K562 (cell line): Measurements from ENCODE around the gene UMODL1. TPM values are rescaled to one million over a fixed set of nuclear protein-coding genes. Genes with fewer than 3 reads are reported as not detected.

Experiments used
- ATAC-seq: fragments of 200-7000 bp; cut with Tn5 transposase; 3 replicates; pipeline ENCODE4 v1.9.1; 2020; ENCODE audit warnings: moderate library complexity
- BruUV-seq: library from RNA; stranded (reverse); fragments of 400-500 nt; replicated peaks from 2 replicates; lab custom pipeline; 2021; lab: Mats Ljungman, UMichigan
- CTCF ChIA-PET: fragments of 300-600 bp; formaldehyde crosslinking; extraction: SDS; loops from one replicate; lab custom pipeline; 2021; ENCODE audit warnings: low intra/inter-chr PET ratio; lab: Yijun Ruan, JAX
- POLR2A ChIA-PET: fragments of 300-600, 350-650 bp; sonication (Branson Sonifier 250); formaldehyde crosslinking; extraction: SDS; loops from one replicate; lab custom pipeline; 2021; ENCODE audit warnings: antibody characterized with exemption, inconsistent platforms; lab: Yijun Ruan, JAX
- DNase-seq, 4 experiments: peaks; one replicate each; pipeline versions ENCODE4 v3.0.0 to v3.0.0-alpha.2; 2011 to 2018; ENCODE audit warnings: low spot score in 3 of 4, mixed read lengths in 3 of 4; ENCODE audit errors: extremely low read depth in 1 of 4
- FAIRE-seq: peaks from 2 replicates; lab custom pipeline; 2011; peaks lifted over from hg19 to GRCh38; lab: Jason Lieb, UNC
- H2AFZ ChIP-seq: 2 replicates; pipeline ENCODE4 v1.6.0; 2011; ENCODE audit warnings: low read depth, low read length, control low read depth, inconsistent platforms
- H3K27ac ChIP-seq: fragments of 200-600 bp; 3 replicates; pipeline ENCODE4 v1.8.0; 2011; ENCODE audit warnings: low read depth, mild to moderate bottlenecking, control low read depth, inconsistent platforms, low read length, moderate library complexity, mixed read lengths; ENCODE audit errors: extremely low read depth
- H3K27me3 ChIP-seq, 2 experiments: fragments of 300-600 bp in 1 of 2; 2 replicates in 1 of 2; 3 replicates in 1 of 2; pipeline versions ENCODE4 v1.6.0 to v1.8.0; 2011; ENCODE audit warnings: inconsistent platforms in 2 of 2, low read length in 2 of 2, mild to moderate bottlenecking in 1 of 2, mixed read lengths in 1 of 2, moderate library complexity in 1 of 2; ENCODE audit not compliant: control insufficient read depth in 2 of 2, insufficient read depth in 2 of 2
- H3K36me3 ChIP-seq: fragments of 300-600 bp; 3 replicates; pipeline ENCODE4 v1.8.0; 2011; ENCODE audit warnings: mild to moderate bottlenecking, low read length, inconsistent platforms; ENCODE audit not compliant: control insufficient read depth, insufficient read depth
- H3K4me1 ChIP-seq, 2 experiments: fragments of 200-600 bp in 1 of 2; replicated peaks in 1 of 2; 2 replicates in 1 of 2; 3 replicates in 1 of 2; pipeline versions ENCODE4 v1.5.1 to v1.8.0; 2011; ENCODE audit warnings: inconsistent platforms in 2 of 2, low read length in 2 of 2, mild to moderate bottlenecking in 1 of 2, mixed read lengths in 1 of 2, moderate library complexity in 1 of 2; ENCODE audit not compliant: control insufficient read depth in 2 of 2, insufficient read depth in 2 of 2
- H3K4me2 ChIP-seq: 2 replicates; pipeline ENCODE4 v1.6.1; 2011; ENCODE audit warnings: low read length, control low read depth, inconsistent platforms, mixed read lengths; ENCODE audit not compliant: insufficient read depth
- H3K4me3 ChIP-seq: fragments of 200-600 bp; sonication (generic), shearing (Covaris generic); 2 replicates; pipeline ENCODE4 v1.5.1; 2016; ENCODE audit warnings: control low read depth, inconsistent platforms
- H3K79me2 ChIP-seq: fragments of 200-600 bp; 3 replicates; pipeline ENCODE4 v1.8.0; 2011; ENCODE audit warnings: low read length, inconsistent platforms; ENCODE audit not compliant: control insufficient read depth, insufficient read depth
- H3K9ac ChIP-seq, 2 experiments: 2 replicates each; pipeline versions ENCODE4 v1.6.0 to v1.6.1; 2011; ENCODE audit warnings: low read depth in 2 of 2, low read length in 2 of 2, control low read depth in 1 of 2, inconsistent platforms in 1 of 2, mild to moderate bottlenecking in 1 of 2, mixed read lengths in 1 of 2; ENCODE audit not compliant: insufficient read depth in 1 of 2
- H3K9me1 ChIP-seq: one replicate; pipeline ENCODE4 v1.6.0; 2011; ENCODE audit warnings: inconsistent platforms, mild to moderate bottlenecking, low read length, moderate library complexity; ENCODE audit not compliant: control insufficient read depth, insufficient read depth
- H3K9me3 ChIP-seq: replicated peaks from 2 replicates; pipeline ENCODE4 v1.5.1; 2011; ENCODE audit warnings: low read depth, low read length, inconsistent platforms; ENCODE audit not compliant: control insufficient read depth, insufficient read depth
- H4K20me1 ChIP-seq: replicated peaks from 2 replicates; pipeline ENCODE4 v1.6.1; 2011; ENCODE audit warnings: low read length, inconsistent platforms, mixed read lengths; ENCODE audit not compliant: control insufficient read depth, insufficient read depth
- EWSR1 ChIP-seq: fragments of 450-650 bp; IDR thresholded peaks from 2 replicates; pipeline ENCODE4 v1.6.1; 2018; ENCODE audit warnings: borderline replicate concordance, mild to moderate bottlenecking, low read depth, moderate library complexity; ENCODE audit not compliant: partially characterized antibody
- KLF16 ChIP-seq: IDR thresholded peaks from 2 replicates; pipeline ENCODE4 v1.6.1; 2016; ENCODE audit warnings: antibody characterized with exemption
- MYNN ChIP-seq, 2 experiments: sonication (generic); formaldehyde crosslinking in 1 of 2; IDR thresholded peaks; 2 replicates each; pipeline versions ENCODE4 v1.5.0 to v1.6.1; 2016 to 2020; ENCODE audit warnings: antibody characterized with exemption in 1 of 2, missing genetic modification reagents in 1 of 2
- NR2F6 ChIP-seq: fragments of 450-650 bp; formaldehyde crosslinking; IDR thresholded peaks from 2 replicates; pipeline ENCODE4 v1.4.0; 2020; ENCODE audit warnings: mild to moderate bottlenecking
- TEAD4 ChIP-seq, 2 experiments: sonication (generic) in 1 of 2; formaldehyde crosslinking in 1 of 2; IDR thresholded peaks; 2 replicates each; pipeline versions ENCODE4 v1.6.1 to v1.8.0; 2012 to 2022; ENCODE audit warnings: borderline replicate concordance in 1 of 2, inconsistent platforms in 1 of 2, low read length in 1 of 2, mild to moderate bottlenecking in 1 of 2, missing genetic modification reagents in 1 of 2
- ZBED1 ChIP-seq: IDR thresholded peaks from 2 replicates; pipeline ENCODE4 v1.6.1; 2014
- ZNF586 ChIP-seq: fragments of 450-650 bp; formaldehyde crosslinking; conservative IDR thresholded peaks from 2 replicates; pipeline ENCODE4 v1.4.0; 2020; ENCODE audit warnings: mild to moderate bottlenecking, moderate library complexity
- ZNF668 ChIP-seq: fragments of 250-450 bp; sonication (Bioruptor Pico); IDR thresholded peaks from 2 replicates; pipeline ENCODE4 v1.8.0; 2022; ENCODE audit warnings: mild to moderate bottlenecking, inconsistent platforms
- WGBS: fragments of 100-300 bp; shearing (Covaris generic); methylation state at CpG from one replicate; pipeline ENCODE4 v1.1.6; 2016; ENCODE audit warnings: low coverage, mixed read lengths; ENCODE audit not compliant: insufficient coverage; ENCODE audit errors: missing lambda C conversion rate; 5-methylcytosine and 5-hydroxymethylcytosine counted together
- in situ Hi-C: fragments of 300-500 bp; cut with MboI; formaldehyde crosslinking; loops from 4 replicates; pipeline ENCODE4 v1.15.0; 2018; ENCODE audit warnings: inconsistent platforms, mixed read lengths
- intact Hi-C: fragments of 100-400 bp; cut with micrococcal nuclease; formaldehyde crosslinking; loops from 2 replicates; pipeline ENCODE4 v1.14.2; 2022
- polyA plus RNA-seq, 8 experiments: library from polyadenylated mRNA; depleted of rRNA in 4 of 8; stranded (reverse) in 5 of 8; unstranded in 3 of 8; fragments of >200 nt; fragmentation: Nextera tagmentation in 2 of 8; fragmentation: Illumina TruSeq in 1 of 8; extraction: Ambion mirVana in 2 of 8; extraction: Trizol in 1 of 8; gene quantifications; 2 replicates each; pipeline versions ENCODE4 v1.2.1 to v1.2.3, GENCODE V29; 2011 to 2014; ENCODE audit warnings: inconsistent platforms in 1 of 8, missing spikeins in 1 of 8
- total RNA-seq, 7 experiments: library from RNA; depleted of rRNA in 6 of 7; stranded (reverse); fragments of >200 nt in 6 of 7; fragmentation: Illumina TruSeq in 2 of 7; extraction: Trizol in 2 of 7; gene quantifications; 2 replicates each; pipeline versions ENCODE4 v1.2.1 to v1.2.3, GENCODE V29; 2011 to 2021; ENCODE audit warnings: low replicate concordance in 1 of 7
- TF ChIP-seq, protein P1 (sequence below): fragments of 450-650 bp; IDR thresholded peaks from 2 replicates; pipeline ENCODE4 v1.6.1; 2016; ENCODE audit warnings: low read depth
- TF ChIP-seq, protein P2 (sequence below): fragments of 450-650 bp; formaldehyde crosslinking; IDR thresholded peaks from 2 replicates; pipeline ENCODE4 v1.4.0; 2022; ENCODE audit warnings: mild to moderate bottlenecking, moderate library complexity
- TF ChIP-seq, protein P3 (sequence below), 3 experiments: fragments of 200-800 bp in 1 of 3; sonication (Bioruptor generic) in 1 of 3; sonication (generic) in 1 of 3; formaldehyde crosslinking in 1 of 3; IDR thresholded peaks; 2 replicates each; pipeline versions ENCODE4 v1.6.1 to v1.8.0; 2016 to 2022; ENCODE audit warnings: mild to moderate bottlenecking in 2 of 3, missing compliant biosample characterization in 2 of 3, missing genetic modification characterization in 2 of 3, missing genetic modification reagents in 1 of 3
- TF ChIP-seq, protein P4 (sequence below): fragments of 250-450 bp; sonication (Bioruptor Pico); IDR thresholded peaks from 2 replicates; pipeline ENCODE4 v1.8.0; 2022; ENCODE audit warnings: moderate library complexity, mild to moderate bottlenecking, inconsistent platforms

The UMODL1 gene
- total and polyA plus RNA-seq, 9 of the 15 experiments (the other 6 are each of a cell fraction or from before 2014, with no cell fraction given), result not detected

DNA sequence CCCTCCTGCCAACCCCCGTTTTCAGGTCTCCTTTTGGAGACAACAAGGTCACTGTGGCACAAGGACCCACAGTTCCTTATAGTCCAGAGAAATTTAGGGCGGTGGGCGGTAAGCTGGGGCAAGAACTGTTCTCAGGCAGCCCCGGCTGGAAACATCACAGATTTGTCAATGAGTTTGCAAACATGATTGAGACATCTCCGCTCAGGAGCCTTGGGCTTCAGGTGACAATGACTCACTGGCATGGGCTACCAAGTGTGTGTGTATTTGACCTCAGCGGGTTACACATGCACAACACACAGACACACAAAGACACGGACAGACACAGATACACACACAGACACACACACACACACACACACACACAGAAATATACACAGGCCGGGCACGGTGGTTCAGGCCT is 89.6 kb downstream of the UMODL1 start:
- WGBS, result 3% methylated on average over 9 of the region's 9 CpGs
- intact Hi-C loops, result no loop called here
- TF ChIP-seq EWSR1 (no peak), TEAD4 (IDR thresholded peaks at IDR 0.05; ENCODE audit: low read length) (no peak), TEAD4 (CRISPR knock-in tag; IDR thresholded peaks at IDR 0.05; ENCODE audit: borderline replicate concordance) (no peak), ZNF668 (no peak), KLF16 (no peak), MYNN (IDR thresholded peaks at IDR 0.05) (no peak), MYNN (CRISPR knock-in tag; IDR thresholded peaks at IDR 0.05) (no peak), NR2F6 (CRISPR knock-in tag) (no peak), ZBED1 (no peak), ZNF586 (CRISPR knock-in tag) (no peak)
- TF ChIP-seq, protein P1, sequence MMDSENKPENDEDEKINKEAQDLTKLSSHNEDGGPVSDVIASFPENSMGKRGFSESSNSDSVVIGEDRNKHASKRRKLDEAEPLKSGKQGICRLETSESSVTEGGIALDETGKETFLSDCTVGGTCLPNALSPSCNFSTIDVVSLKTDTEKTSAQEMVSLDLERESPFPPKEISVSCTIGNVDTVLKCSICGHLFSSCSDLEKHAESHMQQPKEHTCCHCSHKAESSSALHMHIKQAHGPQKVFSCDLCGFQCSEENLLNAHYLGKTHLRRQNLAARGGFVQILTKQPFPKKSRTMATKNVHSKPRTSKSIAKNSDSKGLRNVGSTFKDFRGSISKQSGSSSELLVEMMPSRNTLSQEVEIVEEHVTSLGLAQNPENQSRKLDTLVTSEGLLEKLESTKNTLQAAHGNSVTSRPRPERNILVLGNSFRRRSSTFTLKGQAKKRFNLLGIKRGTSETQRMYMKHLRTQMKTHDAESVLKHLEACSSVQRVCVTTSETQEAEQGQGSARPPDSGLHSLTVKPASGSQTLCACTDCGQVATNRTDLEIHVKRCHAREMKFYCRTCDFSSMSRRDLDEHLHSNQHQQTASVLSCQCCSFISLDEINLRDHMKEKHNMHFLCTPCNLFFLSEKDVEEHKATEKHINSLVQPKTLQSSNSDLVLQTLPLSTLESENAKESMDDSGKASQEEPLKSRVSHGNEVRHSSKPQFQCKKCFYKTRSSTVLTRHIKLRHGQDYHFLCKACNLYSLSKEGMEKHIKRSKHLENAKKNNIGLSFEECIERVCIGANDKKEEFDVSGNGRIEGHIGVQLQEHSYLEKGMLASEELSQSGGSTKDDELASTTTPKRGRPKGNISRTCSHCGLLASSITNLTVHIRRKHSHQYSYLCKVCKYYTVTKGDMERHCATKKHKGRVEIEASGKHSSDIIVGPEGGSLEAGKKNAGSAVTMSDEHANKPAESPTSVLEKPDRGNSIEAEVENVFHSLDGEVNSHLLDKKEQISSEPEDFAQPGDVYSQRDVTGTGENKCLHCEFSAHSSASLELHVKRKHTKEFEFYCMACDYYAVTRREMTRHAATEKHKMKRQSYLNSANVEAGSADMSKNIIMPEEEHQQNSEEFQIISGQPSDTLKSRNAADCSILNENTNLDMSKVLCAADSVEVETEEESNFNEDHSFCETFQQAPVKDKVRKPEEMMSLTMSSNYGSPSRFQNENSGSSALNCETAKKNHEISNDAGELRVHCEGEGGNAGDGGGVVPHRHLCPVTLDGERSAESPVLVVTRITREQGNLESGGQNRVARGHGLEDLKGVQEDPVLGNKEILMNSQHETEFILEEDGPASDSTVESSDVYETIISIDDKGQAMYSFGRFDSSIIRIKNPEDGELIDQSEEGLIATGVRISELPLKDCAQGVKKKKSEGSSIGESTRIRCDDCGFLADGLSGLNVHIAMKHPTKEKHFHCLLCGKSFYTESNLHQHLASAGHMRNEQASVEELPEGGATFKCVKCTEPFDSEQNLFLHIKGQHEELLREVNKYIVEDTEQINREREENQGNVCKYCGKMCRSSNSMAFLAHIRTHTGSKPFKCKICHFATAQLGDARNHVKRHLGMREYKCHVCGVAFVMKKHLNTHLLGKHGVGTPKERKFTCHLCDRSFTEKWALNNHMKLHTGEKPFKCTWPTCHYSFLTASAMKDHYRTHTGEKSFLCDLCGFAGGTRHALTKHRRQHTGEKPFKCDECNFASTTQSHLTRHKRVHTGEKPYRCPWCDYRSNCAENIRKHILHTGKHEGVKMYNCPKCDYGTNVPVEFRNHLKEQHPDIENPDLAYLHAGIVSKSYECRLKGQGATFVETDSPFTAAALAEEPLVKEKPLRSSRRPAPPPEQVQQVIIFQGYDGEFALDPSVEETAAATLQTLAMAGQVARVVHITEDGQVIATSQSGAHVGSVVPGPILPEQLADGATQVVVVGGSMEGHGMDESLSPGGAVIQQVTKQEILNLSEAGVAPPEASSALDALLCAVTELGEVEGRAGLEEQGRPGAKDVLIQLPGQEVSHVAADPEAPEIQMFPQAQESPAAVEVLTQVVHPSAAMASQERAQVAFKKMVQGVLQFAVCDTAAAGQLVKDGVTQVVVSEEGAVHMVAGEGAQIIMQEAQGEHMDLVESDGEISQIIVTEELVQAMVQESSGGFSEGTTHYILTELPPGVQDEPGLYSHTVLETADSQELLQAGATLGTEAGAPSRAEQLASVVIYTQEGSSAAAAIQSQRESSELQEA, result no peak
- TF ChIP-seq, protein P2, sequence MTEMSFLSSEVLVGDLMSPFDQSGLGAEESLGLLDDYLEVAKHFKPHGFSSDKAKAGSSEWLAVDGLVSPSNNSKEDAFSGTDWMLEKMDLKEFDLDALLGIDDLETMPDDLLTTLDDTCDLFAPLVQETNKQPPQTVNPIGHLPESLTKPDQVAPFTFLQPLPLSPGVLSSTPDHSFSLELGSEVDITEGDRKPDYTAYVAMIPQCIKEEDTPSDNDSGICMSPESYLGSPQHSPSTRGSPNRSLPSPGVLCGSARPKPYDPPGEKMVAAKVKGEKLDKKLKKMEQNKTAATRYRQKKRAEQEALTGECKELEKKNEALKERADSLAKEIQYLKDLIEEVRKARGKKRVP, result no peak
- TF ChIP-seq, protein P3, sequence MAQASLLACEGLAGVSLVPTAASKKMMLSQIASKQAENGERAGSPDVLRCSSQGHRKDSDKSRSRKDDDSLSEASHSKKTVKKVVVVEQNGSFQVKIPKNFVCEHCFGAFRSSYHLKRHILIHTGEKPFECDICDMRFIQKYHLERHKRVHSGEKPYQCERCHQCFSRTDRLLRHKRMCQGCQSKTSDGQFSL (CRISPR knock-in tag; IDR thresholded peaks at IDR 0.05), result no peak
- TF ChIP-seq, protein P3 (tag; IDR thresholded peaks at IDR 0.05), result no peak
- TF ChIP-seq, protein P4, sequence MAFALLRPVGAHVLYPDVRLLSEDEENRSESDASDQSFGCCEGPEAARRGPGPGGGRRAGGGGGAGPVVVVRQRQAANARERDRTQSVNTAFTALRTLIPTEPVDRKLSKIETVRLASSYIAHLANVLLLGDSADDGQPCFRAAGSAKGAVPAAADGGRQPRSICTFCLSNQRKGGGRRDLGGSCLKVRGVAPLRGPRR (CRISPR knock-in tag), result no peak

More for the DNA sequence above, 89.6 kb downstream of the UMODL1 start:
- in situ Hi-C loops, result no loop called here
- H3K4me2 ChIP-seq, result no peak overlapping the region
- no peaks in the 10 kb centered on the region for H3K36me3 ChIP-seq
- H3K9me3 ChIP-seq, result no peaks in the 10 kb centered on the region
- POLR2A ChIA-PET, result no interaction called here
- no peaks in the 10 kb centered on the region for H3K9me1 ChIP-seq
- no peak overlapping the region for H3K4me3 ChIP-seq
- H3K27ac ChIP-seq, result no peak overlapping the region
- peaks cover 2% of the 10 kb centered on the region; the same call in 1 of the 2 replicates for H4K20me1 ChIP-seq
- DNase-seq (no peak), FAIRE-seq (no peak), ATAC-seq (no peak)
- H3K79me2 ChIP-seq, result no peaks in the 10 kb centered on the region
- no peak overlapping the region for H3K9ac ChIP-seq
- no TSS peak for BruUV-seq
- no peak overlapping the region for H2AFZ ChIP-seq
- CTCF ChIA-PET, result no interaction called here
- no peaks in the 10 kb centered on the region for H3K4me1 ChIP-seq
- H3K27me3 ChIP-seq, result peaks cover 10 to 27% of the 10 kb centered on the region in 2 experiments; a peak in 3 of 5 replicates
